ENCODE results near the gene SLC19A1. TPM values are rescaled to one million over a fixed set of nuclear protein-coding genes. Genes with fewer than 3 reads are reported as not detected.

Gene SLC19A1
- total RNA-seq, 4 donors from 2014 or later = 3.6 to 7.3 (median 5.0) TPM

GRCh38 chr21:45491623-45492022 lies 50.6 kb downstream of the SLC19A1 start:
- no peak for TF ChIP-seq POLR2A (IDR thresholded peaks at IDR 0.05)
- TF ChIP-seq CTCF (IDR thresholded peaks at IDR 0.05) = no peak
- DNase-seq (ENCODE audit: low spot score in 2 of 2) = no peak
- no peak overlapping the region for H3K4me3 ChIP-seq (ENCODE audit: low read depth, poor library complexity, severe bottlenecking)
- intact Hi-C loops (cut with DNase I; ENCODE audit: low total_unique reads) = no loop called here
- WGBS, 2 donors = 90 to 91% methylated on average over 8 to 9 of the region's 9 CpGs

- 91 to 93% methylated on average over 17 to 20 of the region's 20 CpGs for WGBS, 2 donors
- DNase-seq (ENCODE audit: low spot score in 2 of 2) = no peak
- no peak overlapping the region for H3K4me3 ChIP-seq (ENCODE audit: low read depth, poor library complexity, severe bottlenecking)
- TF ChIP-seq POLR2A (IDR thresholded peaks at IDR 0.05) (no peak), CTCF (IDR thresholded peaks at IDR 0.05) (no peak)
- intact Hi-C loops (cut with DNase I; ENCODE audit: low total_unique reads) = no loop called here
These were observed 51.2 kb downstream of the SLC19A1 start for GRCh38 chr21:45491056-45491455.

DNA sequence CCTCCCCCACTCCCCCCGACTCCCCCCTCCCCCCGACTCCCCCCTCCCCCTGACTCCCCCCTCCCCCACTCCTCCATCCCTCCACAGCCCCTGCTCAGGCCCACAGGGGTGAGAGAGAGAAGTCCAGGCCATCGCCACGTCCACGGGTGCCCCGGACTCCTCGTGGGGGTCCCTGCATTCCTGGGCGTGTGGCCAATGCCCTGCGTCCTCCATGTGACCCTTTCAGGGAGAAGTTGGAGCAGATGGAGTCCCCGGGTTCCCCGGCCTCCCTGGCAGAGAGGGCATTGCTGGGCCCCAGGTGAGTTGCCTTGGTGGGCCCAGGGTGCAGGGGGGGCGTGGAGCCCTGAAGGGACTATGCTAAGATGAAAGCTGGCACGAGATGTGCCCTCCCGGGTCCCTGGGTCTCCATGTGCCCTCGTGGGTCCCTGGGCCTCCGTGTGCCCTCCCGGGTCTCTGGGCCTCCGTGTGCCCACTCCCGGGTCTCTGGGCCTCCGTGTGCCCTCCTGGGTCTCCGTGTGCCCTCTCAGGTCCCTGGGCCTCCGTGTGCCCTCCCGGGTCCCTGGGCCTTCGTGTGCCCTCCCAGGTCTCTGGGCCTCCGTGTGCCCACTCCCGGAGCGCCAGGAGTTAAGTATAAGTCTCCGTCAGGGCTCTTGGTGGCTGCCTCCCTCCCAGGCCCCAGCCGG lies 52.0 kb downstream of the SLC19A1 start:
- TF ChIP-seq POLR2A (IDR thresholded peaks at IDR 0.05) (no peak), CTCF (IDR thresholded peaks at IDR 0.05) (no peak)
- no peak overlapping the region for H3K4me3 ChIP-seq (ENCODE audit: low read depth, poor library complexity, severe bottlenecking)
- intact Hi-C loops (cut with DNase I; ENCODE audit: low total_unique reads) = no loop called here
- WGBS, 2 donors = 85 to 89% methylated on average over 17 to 26 of the region's 29 CpGs
- DNase-seq (ENCODE audit: low spot score in 2 of 2) = no peak

DNA sequence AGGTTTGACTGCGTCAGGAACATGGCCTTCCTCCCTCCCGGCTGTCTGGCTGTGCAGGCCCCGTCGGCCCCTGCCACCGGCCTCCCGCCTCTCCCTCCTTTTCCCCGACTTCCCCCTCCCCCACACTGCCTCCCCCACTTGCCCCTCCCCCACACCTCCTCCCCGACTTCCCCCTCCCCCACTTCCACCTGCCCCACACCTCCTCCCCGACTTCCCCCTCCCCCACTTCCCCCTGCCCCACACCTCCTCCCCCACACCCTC lies 52.6 kb downstream of the SLC19A1 start:
- no peak overlapping the region for H3K4me3 ChIP-seq (ENCODE audit: low read depth, poor library complexity, severe bottlenecking)
- 67 to 70% methylated on average over 8 of the region's 9 CpGs for WGBS, 2 donors
- intact Hi-C loops (cut with DNase I; ENCODE audit: low total_unique reads) = no loop called here
- no peak for DNase-seq (ENCODE audit: low spot score in 2 of 2)
- TF ChIP-seq CTCF (IDR thresholded peaks at IDR 0.05) (no peak), POLR2A (IDR thresholded peaks at IDR 0.05) (no peak)

- intact Hi-C loops (cut with DNase I; ENCODE audit: low total_unique reads) = no loop called here
- TF ChIP-seq POLR2A (IDR thresholded peaks at IDR 0.05) = no peak
- no peak for TF ChIP-seq CTCF (IDR thresholded peaks at IDR 0.05)
- H3K4me3 ChIP-seq (ENCODE audit: low read depth, poor library complexity, severe bottlenecking) = no peak overlapping the region
- WGBS, 2 donors = 92 to 94% methylated on average over 25 to 36 of the region's 36 CpGs
- DNase-seq (ENCODE audit: low spot score in 2 of 2) = no peak
These were observed 53.1 kb downstream of the SLC19A1 start for GRCh38 chr21:45488931-45489721.
